Activated CD4-positive, alpha-beta T cell treated with anti-CD3 and anti-CD28 coated beads, Interleukin-2, amount 10 ng/mL, durations not matched to agents 7 days and 5 days (primary cell): ENCODE results near the gene C16orf78. TPM values are rescaled to one million over a fixed set of nuclear protein-coding genes. Genes with fewer than 3 reads are reported as not detected.

Experiments used
- CTCF ChIA-PET: fragments of 350-600 bp; sonication (Branson Sonifier 250); formaldehyde crosslinking; loops from one replicate; lab custom pipeline; 2021; ENCODE audit warnings: antibody characterized with exemption; lab: Charles Lee
- POLR2A ChIA-PET: fragments of 350-600 bp; sonication (Branson Sonifier 250); formaldehyde crosslinking; loops from one replicate; lab custom pipeline; 2021; ENCODE audit warnings: antibody characterized with exemption; lab: Charles Lee
- DNase-seq: peaks from one replicate; pipeline ENCODE4 v3.0.0-alpha.2; 2020
- H3K27ac Mint-ChIP-seq: one replicate; pipeline ENCODE4 v1.8.0; 2021; ENCODE audit warnings: mild to moderate bottlenecking, moderate library complexity, mixed read lengths
- H3K27me3 Mint-ChIP-seq: one replicate; pipeline ENCODE4 v1.8.0; 2021; ENCODE audit warnings: mixed read lengths
- H3K36me3 Mint-ChIP-seq: one replicate; pipeline ENCODE4 v1.8.0; 2021; ENCODE audit warnings: low read depth, mixed read lengths
- H3K4me1 Mint-ChIP-seq: one replicate; pipeline ENCODE4 v1.8.0; 2021; ENCODE audit warnings: mixed read lengths
- H3K4me3 Mint-ChIP-seq: one replicate; pipeline ENCODE4 v1.8.0; 2021; ENCODE audit warnings: mild to moderate bottlenecking, moderate library complexity, mixed read lengths
- H3K9me3 Mint-ChIP-seq: one replicate; pipeline ENCODE4 v1.8.0; 2021; ENCODE audit warnings: mixed read lengths
- total RNA-seq, 2 experiments: library from RNA; stranded (reverse); gene quantifications; one replicate each; pipeline ENCODE4 v1.2.3, GENCODE V29; 2021

C16orf78 gene
- total RNA-seq, 2 experiments from 2014 or later = not detected

GRCh38 chr16:49378238-49378637 lies 4.6 kb downstream of the C16orf78 start:
- no peak overlapping the region for H3K27ac Mint-ChIP-seq
- H3K27me3 Mint-ChIP-seq = no peaks in the 10 kb centered on the region
- no peak overlapping the region for H3K4me3 Mint-ChIP-seq
- ChIA-PET CTCF (no interaction called here), POLR2A (no interaction called here)
- no peaks in the 10 kb centered on the region for H3K4me1 Mint-ChIP-seq
- H3K36me3 Mint-ChIP-seq = no peaks in the 10 kb centered on the region
- DNase-seq = no peak
- peaks cover 2% of the 10 kb centered on the region for H3K9me3 Mint-ChIP-seq

- Mint-ChIP-seq H3K4me3 (no peak overlapping the region), H3K36me3 (no peaks in the 10 kb centered on the region), H3K27ac (no peak overlapping the region), H3K27me3 (no peaks in the 10 kb centered on the region), H3K9me3 (peaks cover 2% of the 10 kb centered on the region), H3K4me1 (no peaks in the 10 kb centered on the region)
- ChIA-PET CTCF (no interaction called here), POLR2A (no interaction called here)
- DNase-seq = no peak
These were observed 5.2 kb downstream of the C16orf78 start for GRCh38 chr16:49378816-49379215.

- DNase-seq = no peak
- ChIA-PET CTCF (no interaction called here), POLR2A (no interaction called here)
- H3K4me3 Mint-ChIP-seq = no peak overlapping the region
- peaks cover 2% of the 10 kb centered on the region for H3K9me3 Mint-ChIP-seq
- peaks cover 2% of the 10 kb centered on the region for H3K27me3 Mint-ChIP-seq
- H3K27ac Mint-ChIP-seq = no peak overlapping the region
- no peaks in the 10 kb centered on the region for H3K36me3 Mint-ChIP-seq
- H3K4me1 Mint-ChIP-seq = no peaks in the 10 kb centered on the region
These were observed 9.3 kb downstream of the C16orf78 start for GRCh38 chr16:49382916-49383315.

GRCh38 chr16:49395021-49395420 lies 21.4 kb downstream of the C16orf78 start:
- H3K4me1 Mint-ChIP-seq = no peaks in the 10 kb centered on the region
- no peak for DNase-seq
- H3K4me3 Mint-ChIP-seq = no peak overlapping the region
- peaks cover 7% of the 10 kb centered on the region for H3K27me3 Mint-ChIP-seq
- POLR2A ChIA-PET = no interaction called here
- H3K36me3 Mint-ChIP-seq = no peaks in the 10 kb centered on the region
- CTCF ChIA-PET = interaction anchor here (1.2 kb wide), 1 partner anchor 13 kb away, joined by 3 read pairs; no protein-coding TSS in a partner anchor
- H3K27ac Mint-ChIP-seq = no peak overlapping the region
- no peaks in the 10 kb centered on the region for H3K9me3 Mint-ChIP-seq

- H3K9me3 Mint-ChIP-seq = no peaks in the 10 kb centered on the region
- ChIA-PET CTCF (interaction anchor here (1.2 kb wide), 1 partner anchor 12 kb away, joined by 3 read pairs; no protein-coding TSS in a partner anchor), POLR2A (no interaction called here)
- H3K27me3 Mint-ChIP-seq = peaks cover 5% of the 10 kb centered on the region
- no peak overlapping the region for H3K27ac Mint-ChIP-seq
- no peak overlapping the region for H3K4me3 Mint-ChIP-seq
- no peaks in the 10 kb centered on the region for H3K4me1 Mint-ChIP-seq
- no peaks in the 10 kb centered on the region for H3K36me3 Mint-ChIP-seq
- DNase-seq = no peak
These were observed 22.7 kb downstream of the C16orf78 start for GRCh38 chr16:49396206-49396720.

GRCh38 chr16:49398761-49399160 lies 25.2 kb downstream of the C16orf78 start:
- no peaks in the 10 kb centered on the region for H3K4me1 Mint-ChIP-seq
- peaks cover 3% of the 10 kb centered on the region for H3K27me3 Mint-ChIP-seq
- H3K36me3 Mint-ChIP-seq = no peaks in the 10 kb centered on the region
- H3K4me3 Mint-ChIP-seq = no peak overlapping the region
- CTCF ChIA-PET = interaction anchor here (1.6 kb wide), 1 partner anchor 9 kb away, joined by 4 read pairs; no protein-coding TSS in a partner anchor
- H3K9me3 Mint-ChIP-seq = no peaks in the 10 kb centered on the region
- POLR2A ChIA-PET = no interaction called here
- DNase-seq = no peak
- no peak overlapping the region for H3K27ac Mint-ChIP-seq

GRCh38 chr16:49399594-49400364 lies 26.2 kb downstream of the C16orf78 start:
- CTCF ChIA-PET = interaction anchor here (1.6 kb wide), 1 partner anchor 8 kb away, joined by 4 read pairs; no protein-coding TSS in a partner anchor
- no peaks in the 10 kb centered on the region for H3K4me1 Mint-ChIP-seq
- POLR2A ChIA-PET = no interaction called here
- no peak for DNase-seq
- no peak overlapping the region for H3K4me3 Mint-ChIP-seq
- peaks cover 3% of the 10 kb centered on the region for H3K27me3 Mint-ChIP-seq
- no peak overlapping the region for H3K27ac Mint-ChIP-seq
- no peaks in the 10 kb centered on the region for H3K9me3 Mint-ChIP-seq
- no peaks in the 10 kb centered on the region for H3K36me3 Mint-ChIP-seq

GRCh38 chr16:49400611-49401010 lies 27.0 kb downstream of the C16orf78 start:
- H3K27ac Mint-ChIP-seq = no peak overlapping the region
- no peak overlapping the region for H3K4me3 Mint-ChIP-seq
- no peak for DNase-seq
- H3K9me3 Mint-ChIP-seq = no peaks in the 10 kb centered on the region
- peaks cover 3% of the 10 kb centered on the region for H3K27me3 Mint-ChIP-seq
- POLR2A ChIA-PET = no interaction called here
- H3K36me3 Mint-ChIP-seq = no peaks in the 10 kb centered on the region
- CTCF ChIA-PET = interaction anchor here (0.7 kb wide), 1 partner anchor 157 kb away, joined by 3 read pairs; no protein-coding TSS in a partner anchor
- no peaks in the 10 kb centered on the region for H3K4me1 Mint-ChIP-seq

- Mint-ChIP-seq H3K4me1 (no peaks in the 10 kb centered on the region), H3K27ac (no peak overlapping the region), H3K4me3 (no peak overlapping the region), H3K27me3 (peaks cover 3% of the 10 kb centered on the region), H3K9me3 (no peaks in the 10 kb centered on the region), H3K36me3 (no peaks in the 10 kb centered on the region)
- DNase-seq = no peak
- ChIA-PET CTCF (no interaction called here), POLR2A (no interaction called here)
These were observed 31.5 kb downstream of the C16orf78 start for GRCh38 chr16:49405123-49405522.

- Mint-ChIP-seq H3K4me3 (no peak overlapping the region), H3K4me1 (no peaks in the 10 kb centered on the region), H3K9me3 (no peaks in the 10 kb centered on the region), H3K27me3 (peaks cover 3% of the 10 kb centered on the region), H3K36me3 (no peaks in the 10 kb centered on the region), H3K27ac (no peak overlapping the region)
- DNase-seq = no peak
- ChIA-PET CTCF (no interaction called here), POLR2A (no interaction called here)
These were observed 31.9 kb downstream of the C16orf78 start for GRCh38 chr16:49405530-49405929.

GRCh38 chr16:49407873-49408550 lies 34.4 kb downstream of the C16orf78 start:
- Mint-ChIP-seq H3K9me3 (no peaks in the 10 kb centered on the region), H3K4me1 (no peaks in the 10 kb centered on the region), H3K36me3 (no peaks in the 10 kb centered on the region), H3K27ac (no peak overlapping the region), H3K27me3 (peaks cover 1% of the 10 kb centered on the region), H3K4me3 (no peak overlapping the region)
- CTCF ChIA-PET = interaction anchor here (0.6 to 1.7 kb wide), 5 partner anchors 9 to 1708 kb away, joined by 3 to 5 read pairs (median 4); no protein-coding TSS in a partner anchor
- POLR2A ChIA-PET = no interaction called here
- peak; percentile 71 for DNase-seq

GRCh38 chr16:49409121-49409520 lies 35.5 kb downstream of the C16orf78 start:
- H3K27me3 Mint-ChIP-seq = no peaks in the 10 kb centered on the region
- H3K36me3 Mint-ChIP-seq = no peaks in the 10 kb centered on the region
- H3K4me1 Mint-ChIP-seq = no peaks in the 10 kb centered on the region

GRCh38 chr16:49410226-49410625 lies 36.6 kb downstream of the C16orf78 start:
- H3K4me1 Mint-ChIP-seq = no peaks in the 10 kb centered on the region
- no peak overlapping the region for H3K27ac Mint-ChIP-seq
- H3K9me3 Mint-ChIP-seq = no peaks in the 10 kb centered on the region
- no peaks in the 10 kb centered on the region for H3K27me3 Mint-ChIP-seq
- DNase-seq = no peak
- no peak overlapping the region for H3K4me3 Mint-ChIP-seq
- ChIA-PET POLR2A (no interaction called here), CTCF (interaction anchor here (0.7 kb wide), 1 partner anchor 183 kb away, joined by 3 read pairs; no protein-coding TSS in a partner anchor)
- H3K36me3 Mint-ChIP-seq = no peaks in the 10 kb centered on the region

More at GRCh38 chr16:49409121-49409520, 35.5 kb downstream of the C16orf78 start:
- POLR2A ChIA-PET = no interaction called here
- no peak overlapping the region for H3K4me3 Mint-ChIP-seq
- H3K9me3 Mint-ChIP-seq = no peaks in the 10 kb centered on the region
- CTCF ChIA-PET = no interaction called here
- H3K27ac Mint-ChIP-seq = no peak overlapping the region
- no peak for DNase-seq
